SK-N-SH treated with all-trans-retinoic acid at 6 μM for 48 hours (cell line): ENCODE measurements around the gene SYNPO.

Experiments used
- ARNTL ChIP-seq: fragments of 450-650 bp; formaldehyde crosslinking; IDR thresholded peaks from 2 replicates; pipeline ENCODE4 v1.5.0; 2020; ENCODE audit warnings: low read depth, mild to moderate bottlenecking, moderate library complexity, borderline replicate concordance
- CREB5 ChIP-seq: fragments of 250-450 bp; sonication (Bioruptor Pico); IDR thresholded peaks from 2 replicates; pipeline ENCODE4 v1.5.1; 2020; ENCODE audit warnings: low read depth, mild to moderate bottlenecking, moderate library complexity
- PATZ1 ChIP-seq: fragments of 250-450 bp; sonication (Bioruptor Pico); IDR thresholded peaks from 2 replicates; pipeline ENCODE4 v1.8.0; 2020; ENCODE audit warnings: mild to moderate bottlenecking, moderate library complexity, borderline replicate concordance
- POU6F1 ChIP-seq: fragments of 250-450 bp; sonication (Bioruptor Pico); IDR thresholded peaks from 2 replicates; pipeline ENCODE4 v1.8.0; 2021; ENCODE audit warnings: low read depth, mild to moderate bottlenecking, moderate library complexity, borderline replicate concordance
- PPARA ChIP-seq: fragments of 250-450 bp; sonication (Bioruptor Pico); IDR thresholded peaks from 2 replicates; pipeline ENCODE4 v1.5.0; 2020; ENCODE audit warnings: mild to moderate bottlenecking, borderline replicate concordance
- RARB ChIP-seq: fragments of 250-450 bp; sonication (Bioruptor Pico); IDR thresholded peaks from 2 replicates; pipeline ENCODE4 v1.8.0; 2021; ENCODE audit warnings: mild to moderate bottlenecking, moderate library complexity
- SNAI2 ChIP-seq: fragments of 250-450 bp; sonication (Bioruptor Pico); IDR thresholded peaks from 2 replicates; pipeline ENCODE4 v1.5.0; 2020; ENCODE audit warnings: mild to moderate bottlenecking, moderate library complexity
- TCF4 ChIP-seq: fragments of 250-450 bp; sonication (Bioruptor Pico); IDR thresholded peaks from 2 replicates; pipeline ENCODE4 v1.8.0; 2021; ENCODE audit warnings: mild to moderate bottlenecking, moderate library complexity, borderline replicate concordance
- TOX ChIP-seq: fragments of 250-450 bp; sonication (Bioruptor Pico); IDR thresholded peaks from 2 replicates; pipeline ENCODE4 v1.8.0; 2021; ENCODE audit warnings: mild to moderate bottlenecking, moderate library complexity, borderline replicate concordance
- TSHZ2 ChIP-seq: fragments of 250-450 bp; sonication (Bioruptor Pico); IDR thresholded peaks from 2 replicates; pipeline ENCODE4 v1.5.0; 2020; ENCODE audit warnings: mild to moderate bottlenecking, moderate library complexity
- ZFP30 ChIP-seq: fragments of 450-650 bp; formaldehyde crosslinking; IDR thresholded peaks from 2 replicates; pipeline ENCODE4 v1.5.0; 2022; ENCODE audit warnings: mild to moderate bottlenecking, moderate library complexity
- ZNF8 ChIP-seq: fragments of 450-650 bp; formaldehyde crosslinking; IDR thresholded peaks from 2 replicates; pipeline ENCODE4 v1.5.0; 2020; ENCODE audit warnings: mild to moderate bottlenecking, moderate library complexity

GRCh38 chr5:150595466-150596031 lies 44.9 kb upstream of the SYNPO start:
- TF ChIP-seq RARB (CRISPR knock-in tag) (no peak), PPARA (CRISPR knock-in tag) (0 out of 2 replicates have a peak, but pooled peaks have one; percentile 26), CREB5 (CRISPR knock-in tag) (no peak), ARNTL (CRISPR knock-in tag) (no peak), SNAI2 (CRISPR knock-in tag) (no peak), ZNF8 (CRISPR knock-in tag) (no peak), TCF4 (no peak), POU6F1 (CRISPR knock-in tag) (no peak), TSHZ2 (CRISPR knock-in tag) (peak; percentile 52; the same call in 1 of the 2 replicates), PATZ1 (CRISPR knock-in tag) (no peak), ZFP30 (no peak), TOX (CRISPR knock-in tag) (no peak)
